ENCODE results near the gene PLCL1.

DNA sequence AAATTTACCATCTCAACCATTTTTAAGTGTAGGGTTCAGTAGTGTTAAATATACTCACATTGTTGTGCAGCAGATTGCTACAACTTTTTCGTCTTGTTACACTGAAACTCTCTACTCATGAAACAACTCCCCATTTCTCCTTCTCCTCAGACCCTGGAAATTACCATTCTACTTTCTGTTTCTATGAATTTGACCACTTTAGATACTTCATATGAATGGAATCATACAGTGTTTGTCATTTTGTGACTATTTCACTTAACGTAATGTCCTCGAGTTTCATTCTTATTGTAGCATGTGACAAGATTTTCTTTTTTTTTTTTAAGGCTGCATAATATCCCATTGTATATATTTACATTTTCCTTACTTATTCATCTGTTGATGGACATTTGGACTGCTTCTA is 203.8 kb downstream of the PLCL1 start:
- TF ChIP-seq, protein P1, sequence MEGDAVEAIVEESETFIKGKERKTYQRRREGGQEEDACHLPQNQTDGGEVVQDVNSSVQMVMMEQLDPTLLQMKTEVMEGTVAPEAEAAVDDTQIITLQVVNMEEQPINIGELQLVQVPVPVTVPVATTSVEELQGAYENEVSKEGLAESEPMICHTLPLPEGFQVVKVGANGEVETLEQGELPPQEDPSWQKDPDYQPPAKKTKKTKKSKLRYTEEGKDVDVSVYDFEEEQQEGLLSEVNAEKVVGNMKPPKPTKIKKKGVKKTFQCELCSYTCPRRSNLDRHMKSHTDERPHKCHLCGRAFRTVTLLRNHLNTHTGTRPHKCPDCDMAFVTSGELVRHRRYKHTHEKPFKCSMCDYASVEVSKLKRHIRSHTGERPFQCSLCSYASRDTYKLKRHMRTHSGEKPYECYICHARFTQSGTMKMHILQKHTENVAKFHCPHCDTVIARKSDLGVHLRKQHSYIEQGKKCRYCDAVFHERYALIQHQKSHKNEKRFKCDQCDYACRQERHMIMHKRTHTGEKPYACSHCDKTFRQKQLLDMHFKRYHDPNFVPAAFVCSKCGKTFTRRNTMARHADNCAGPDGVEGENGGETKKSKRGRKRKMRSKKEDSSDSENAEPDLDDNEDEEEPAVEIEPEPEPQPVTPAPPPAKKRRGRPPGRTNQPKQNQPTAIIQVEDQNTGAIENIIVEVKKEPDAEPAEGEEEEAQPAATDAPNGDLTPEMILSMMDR (IDR thresholded peaks at IDR 0.05) = no peak
- no peak for TF ChIP-seq POLR2AphosphoS5 (IDR thresholded peaks at IDR 0.05)

Measured in breast epithelium (tissue), 3 donors.